WERI-Rb-1 (cell line): ENCODE measurements around the gene TOX2.

Experiments used
- DNase-seq: peaks from one replicate; pipeline ENCODE4 v3.0.0-alpha.2; 2020
- H3K27ac ChIP-seq: fragments of 250-450 bp; sonication (Bioruptor Pico); 2 replicates; pipeline ENCODE4 v1.5.1; 2020; ENCODE audit warnings: mild to moderate bottlenecking, moderate library complexity
- H3K27me3 ChIP-seq: fragments of 250-450 bp; sonication (Bioruptor Pico); 2 replicates; pipeline ENCODE4 v1.5.1; 2021; ENCODE audit warnings: mild to moderate bottlenecking, low read depth, moderate library complexity; ENCODE audit not compliant: insufficient read depth, severe bottlenecking
- H3K36me3 ChIP-seq: fragments of 250-450 bp; sonication (Bioruptor Pico); 2 replicates; pipeline ENCODE4 v1.5.1; 2020; ENCODE audit warnings: mild to moderate bottlenecking, moderate library complexity
- H3K4me3 ChIP-seq: 2 replicates; pipeline ENCODE4 v1.5.1; 2011; ENCODE audit warnings: low read depth, mild to moderate bottlenecking, control low read depth, low read length
- H3K9me3 ChIP-seq: fragments of 250-450 bp; sonication (Bioruptor Pico); 2 replicates; pipeline ENCODE4 v1.5.1; 2021; ENCODE audit warnings: mild to moderate bottlenecking, moderate library complexity; ENCODE audit not compliant: severe bottlenecking
- TF ChIP-seq, protein P1 (sequence below): IDR thresholded peaks from 2 replicates; pipeline ENCODE4 v1.5.1; 2011; ENCODE audit warnings: low read depth, mild to moderate bottlenecking, control low read depth, inconsistent platforms, low read length

Gene TOX2

DNA sequence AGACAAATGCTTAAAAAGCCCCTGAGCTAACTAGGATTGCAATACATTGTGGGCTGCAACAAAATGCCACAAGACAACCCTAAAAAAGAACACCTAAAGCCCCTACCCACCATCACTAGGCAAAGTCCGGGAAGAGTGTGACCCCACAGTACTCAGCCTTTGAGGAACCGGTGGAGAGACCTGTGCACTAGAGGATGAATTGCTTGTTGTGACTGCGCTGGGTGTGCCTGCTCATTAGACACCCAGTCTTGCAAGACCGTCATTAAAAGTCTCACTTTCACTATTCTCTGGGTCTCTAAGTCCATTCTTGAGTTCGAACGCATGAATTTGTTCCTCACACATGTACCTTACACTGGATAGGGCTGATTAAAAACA lies 183.6 kb downstream of the TOX2 start:
- TF ChIP-seq, protein P1, sequence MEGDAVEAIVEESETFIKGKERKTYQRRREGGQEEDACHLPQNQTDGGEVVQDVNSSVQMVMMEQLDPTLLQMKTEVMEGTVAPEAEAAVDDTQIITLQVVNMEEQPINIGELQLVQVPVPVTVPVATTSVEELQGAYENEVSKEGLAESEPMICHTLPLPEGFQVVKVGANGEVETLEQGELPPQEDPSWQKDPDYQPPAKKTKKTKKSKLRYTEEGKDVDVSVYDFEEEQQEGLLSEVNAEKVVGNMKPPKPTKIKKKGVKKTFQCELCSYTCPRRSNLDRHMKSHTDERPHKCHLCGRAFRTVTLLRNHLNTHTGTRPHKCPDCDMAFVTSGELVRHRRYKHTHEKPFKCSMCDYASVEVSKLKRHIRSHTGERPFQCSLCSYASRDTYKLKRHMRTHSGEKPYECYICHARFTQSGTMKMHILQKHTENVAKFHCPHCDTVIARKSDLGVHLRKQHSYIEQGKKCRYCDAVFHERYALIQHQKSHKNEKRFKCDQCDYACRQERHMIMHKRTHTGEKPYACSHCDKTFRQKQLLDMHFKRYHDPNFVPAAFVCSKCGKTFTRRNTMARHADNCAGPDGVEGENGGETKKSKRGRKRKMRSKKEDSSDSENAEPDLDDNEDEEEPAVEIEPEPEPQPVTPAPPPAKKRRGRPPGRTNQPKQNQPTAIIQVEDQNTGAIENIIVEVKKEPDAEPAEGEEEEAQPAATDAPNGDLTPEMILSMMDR, result no peak
- Histone ChIP-seq H3K27ac (no peak overlapping the region), H3K4me3 (no peak overlapping the region), H3K9me3 (peaks cover 3% of the 10 kb centered on the region), H3K27me3 (no peaks in the 10 kb centered on the region), H3K36me3 (no peaks in the 10 kb centered on the region)
- no peak for DNase-seq

DNA sequence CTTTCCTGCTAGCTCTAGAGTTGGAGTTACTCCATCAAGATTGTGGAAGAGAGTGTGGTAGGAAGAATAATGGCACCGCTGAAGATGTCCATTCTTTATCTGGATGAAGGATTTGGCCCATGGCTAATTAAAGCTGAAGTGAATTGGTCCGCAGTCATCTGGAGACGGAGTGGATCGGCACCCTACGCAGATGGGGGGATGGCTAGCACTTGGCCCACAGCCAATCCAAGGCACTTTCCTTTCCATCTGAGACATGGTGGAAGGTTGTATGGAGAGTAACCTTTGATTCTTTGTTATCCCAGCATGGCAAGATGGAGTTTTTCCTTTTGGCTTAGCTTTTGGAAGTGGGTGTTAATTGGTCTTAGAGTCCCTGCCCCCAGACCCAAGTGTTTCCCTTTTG lies 184.0 kb downstream of the TOX2 start:
- TF ChIP-seq, protein P1, result no peak
- no peak overlapping the region for H3K4me3 ChIP-seq
- no peak overlapping the region for H3K27ac ChIP-seq
- H3K36me3 ChIP-seq, result no peaks in the 10 kb centered on the region
- no peak for DNase-seq
- H3K9me3 ChIP-seq, result peaks cover 3% of the 10 kb centered on the region
- H3K27me3 ChIP-seq, result no peaks in the 10 kb centered on the region

DNA sequence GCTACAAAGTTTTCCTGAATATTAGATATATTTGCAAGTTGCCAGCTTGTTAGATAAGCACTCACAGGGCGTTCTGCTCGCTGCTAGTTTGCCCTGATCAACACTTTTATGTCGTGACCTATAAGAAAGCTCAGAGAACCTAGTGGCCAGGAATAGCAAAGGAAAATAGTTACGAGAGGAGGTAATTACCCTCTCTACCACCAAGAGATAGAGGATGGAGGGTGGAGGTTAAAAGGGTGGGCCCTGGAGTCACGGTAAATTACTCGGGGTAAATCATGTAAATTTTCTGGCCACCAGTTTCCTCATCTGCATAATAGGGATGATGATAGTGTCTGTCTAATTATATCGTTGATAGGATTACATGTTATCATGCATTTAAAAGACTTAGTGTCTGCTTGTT lies 185.2 kb downstream of the TOX2 start:
- H3K27me3 ChIP-seq, result peaks cover 5% of the 10 kb centered on the region
- peaks cover 3% of the 10 kb centered on the region for H3K9me3 ChIP-seq
- TF ChIP-seq, protein P1, result no peak
- DNase-seq, result no peak
- no peak overlapping the region for H3K4me3 ChIP-seq
- no peak overlapping the region for H3K27ac ChIP-seq
- no peaks in the 10 kb centered on the region for H3K36me3 ChIP-seq

DNA sequence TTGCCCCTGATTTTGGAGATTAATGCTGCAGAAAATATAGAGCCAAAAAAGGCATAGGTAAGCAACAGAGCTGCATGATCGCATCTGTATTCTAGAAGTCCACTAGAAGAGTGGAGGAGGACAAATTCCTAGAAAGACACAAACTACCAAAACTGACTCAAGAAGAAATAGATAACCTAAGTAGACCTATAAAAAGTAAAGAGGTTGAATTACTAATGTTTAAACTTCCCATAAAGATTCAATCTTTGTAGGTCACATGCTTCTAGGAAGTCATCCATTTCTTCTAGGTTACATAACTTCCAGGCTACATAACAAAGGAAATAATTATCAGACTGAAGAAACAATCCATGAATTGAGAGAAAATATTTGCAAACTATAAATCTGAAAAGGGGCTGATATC lies 187.9 kb downstream of the TOX2 start:
- no peaks in the 10 kb centered on the region for H3K36me3 ChIP-seq
- TF ChIP-seq, protein P1, result no peak
- no peak for DNase-seq

DNA sequence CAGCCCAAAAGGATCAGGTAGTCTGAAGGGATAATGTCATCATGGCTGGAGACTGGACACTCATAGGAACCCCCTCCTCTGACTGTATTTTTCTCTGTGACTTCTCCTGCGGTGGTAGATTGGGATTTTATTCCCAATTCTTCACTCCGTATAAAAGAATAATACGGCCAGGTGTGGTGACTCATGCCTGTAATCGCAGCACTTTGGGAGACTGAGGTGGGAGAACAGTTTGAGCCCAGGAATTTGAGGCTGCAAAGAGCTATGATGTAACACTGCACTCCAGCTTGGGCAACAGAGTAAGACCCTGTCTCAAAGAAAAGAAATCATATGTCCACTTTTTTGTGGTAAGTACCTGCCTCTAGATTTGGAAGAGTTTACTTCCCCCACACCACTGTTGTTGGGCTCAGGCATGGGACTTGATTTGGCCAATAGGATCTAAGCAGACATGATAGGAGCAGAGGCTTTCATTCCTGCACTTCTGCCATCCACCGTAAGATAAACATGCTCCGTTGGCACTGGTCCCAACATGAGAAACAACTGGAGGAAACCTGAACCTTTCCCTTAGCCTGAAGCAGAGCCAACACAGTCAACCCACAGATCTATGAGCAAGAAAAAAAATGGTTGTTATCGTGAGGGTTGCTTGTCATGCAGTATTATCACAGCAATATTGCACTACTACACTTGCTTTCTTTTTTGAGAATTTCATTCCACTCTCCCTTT lies 190.3 kb downstream of the TOX2 start:
- TF ChIP-seq, protein P1, result no peak
- Histone ChIP-seq H3K4me3 (no peak overlapping the region), H3K9me3 (peaks cover 13% of the 10 kb centered on the region), H3K27me3 (peaks cover 23% of the 10 kb centered on the region), H3K27ac (no peak overlapping the region), H3K36me3 (no peaks in the 10 kb centered on the region)
- no peak for DNase-seq

More for the DNA sequence above, 187.9 kb downstream of the TOX2 start:
- Histone ChIP-seq H3K4me3 (no peak overlapping the region), H3K27ac (no peak overlapping the region), H3K9me3 (peaks cover 6% of the 10 kb centered on the region), H3K27me3 (peaks cover 19% of the 10 kb centered on the region)

DNA sequence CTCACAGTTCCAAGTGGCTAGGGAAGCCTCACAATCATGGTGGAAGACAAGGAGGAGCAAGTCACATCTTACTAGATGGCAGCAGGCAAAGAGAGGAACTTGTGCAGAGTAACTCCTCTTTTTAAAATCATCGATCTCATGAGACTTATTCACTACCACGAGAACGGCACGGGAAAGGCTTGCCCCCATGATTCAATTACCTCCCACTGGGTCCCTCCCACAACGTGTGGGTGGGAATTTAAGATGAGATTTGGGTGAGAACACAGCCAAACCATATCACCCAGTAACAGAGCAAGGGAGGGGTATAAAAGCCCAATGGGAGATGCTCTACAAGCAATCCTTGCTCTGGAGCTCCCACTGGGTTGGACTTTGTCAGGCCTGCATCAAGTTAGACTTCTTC lies 192.0 kb downstream of the TOX2 start:
- Histone ChIP-seq H3K36me3 (no peaks in the 10 kb centered on the region), H3K4me3 (no peak overlapping the region), H3K27ac (no peak overlapping the region), H3K9me3 (peaks cover 13% of the 10 kb centered on the region), H3K27me3 (peaks cover 23% of the 10 kb centered on the region)
- DNase-seq, result no peak
- TF ChIP-seq, protein P1, result no peak
